NB4 (cell line): ENCODE measurements around the gene GINM1.

ENCODE experiments used
- POLR2A ChIP-seq: IDR thresholded peaks from 2 replicates; pipeline ENCODE4 v1.6.1; 2011; ENCODE audit warnings: mild to moderate bottlenecking; ENCODE audit not compliant: insufficient read length; ENCODE audit errors: extremely low read depth
- TF ChIP-seq, protein P1 (sequence below): IDR thresholded peaks from one replicate; pipeline ENCODE4 v1.5.1; 2012; ENCODE audit warnings: low read depth, low read length

DNA sequence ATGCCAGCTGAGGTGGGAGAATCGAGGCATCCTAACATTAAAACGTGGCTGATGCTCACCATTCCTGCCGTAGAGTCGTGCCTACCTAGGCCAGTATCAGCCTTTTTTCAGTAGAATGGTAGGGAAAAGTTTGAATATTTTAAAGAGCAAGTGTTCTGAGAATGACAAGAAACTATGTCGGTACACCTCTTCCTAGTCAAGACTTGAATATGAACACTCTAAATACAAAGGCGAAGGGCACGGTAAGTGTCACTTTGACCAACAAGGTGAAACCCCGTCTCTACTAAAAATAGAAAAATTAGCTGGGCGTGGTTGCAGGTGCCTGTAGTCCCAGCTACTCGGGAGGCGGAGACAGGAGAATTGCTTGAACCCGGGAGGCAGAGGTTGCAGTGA is 1.0 kb downstream of the GINM1 start:
- TF ChIP-seq, protein P1, sequence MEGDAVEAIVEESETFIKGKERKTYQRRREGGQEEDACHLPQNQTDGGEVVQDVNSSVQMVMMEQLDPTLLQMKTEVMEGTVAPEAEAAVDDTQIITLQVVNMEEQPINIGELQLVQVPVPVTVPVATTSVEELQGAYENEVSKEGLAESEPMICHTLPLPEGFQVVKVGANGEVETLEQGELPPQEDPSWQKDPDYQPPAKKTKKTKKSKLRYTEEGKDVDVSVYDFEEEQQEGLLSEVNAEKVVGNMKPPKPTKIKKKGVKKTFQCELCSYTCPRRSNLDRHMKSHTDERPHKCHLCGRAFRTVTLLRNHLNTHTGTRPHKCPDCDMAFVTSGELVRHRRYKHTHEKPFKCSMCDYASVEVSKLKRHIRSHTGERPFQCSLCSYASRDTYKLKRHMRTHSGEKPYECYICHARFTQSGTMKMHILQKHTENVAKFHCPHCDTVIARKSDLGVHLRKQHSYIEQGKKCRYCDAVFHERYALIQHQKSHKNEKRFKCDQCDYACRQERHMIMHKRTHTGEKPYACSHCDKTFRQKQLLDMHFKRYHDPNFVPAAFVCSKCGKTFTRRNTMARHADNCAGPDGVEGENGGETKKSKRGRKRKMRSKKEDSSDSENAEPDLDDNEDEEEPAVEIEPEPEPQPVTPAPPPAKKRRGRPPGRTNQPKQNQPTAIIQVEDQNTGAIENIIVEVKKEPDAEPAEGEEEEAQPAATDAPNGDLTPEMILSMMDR, result no peak
- no peak for TF ChIP-seq POLR2A
